ENCODE measurements around the gene SLC25A30. TPM values are rescaled to one million over a fixed set of nuclear protein-coding genes. Genes with fewer than 3 reads are reported as not detected.
"Not testable (repeated sequence)": the region's sequence is repeated elsewhere in the genome, so short reads cannot be mapped to it uniquely, and the experiment has no call there.

Gene SLC25A30
- total RNA-seq, 3 donors from 2014 or later: 16.2 to 25.4 (median 22.6) TPM

DNA sequence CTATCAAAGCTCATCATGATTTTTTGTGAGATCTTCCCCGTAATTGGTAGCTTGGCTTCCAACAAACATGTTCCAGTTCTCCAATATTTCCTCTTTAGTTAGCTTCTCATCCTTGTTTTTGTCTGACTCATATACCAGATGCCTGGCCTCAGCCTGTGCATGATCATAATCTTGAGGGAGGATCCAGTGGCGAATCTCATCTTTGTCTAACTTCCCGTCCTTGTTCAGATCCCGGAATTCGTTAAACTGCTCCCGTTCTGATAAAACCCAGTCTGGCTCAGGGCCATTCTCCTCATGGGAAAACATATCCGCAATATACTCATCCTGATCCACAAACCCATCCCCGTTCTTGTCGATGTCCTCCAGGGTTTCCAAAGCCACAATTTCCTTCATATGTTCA is 27.8 kb downstream of the SLC25A30 start:
- not testable (repeated sequence) for ATAC-seq; H3K9me3 Mint-ChIP-seq; H3K4me3 Mint-ChIP-seq; H3K27me3 Mint-ChIP-seq (ENCODE audit: low read depth); DNase-seq
- peaks cover 29% of the 10 kb centered on the region for H3K36me3 Mint-ChIP-seq (ENCODE audit: insufficient read depth)
- peaks cover 14% of the 10 kb centered on the region for H3K4me1 Mint-ChIP-seq (ENCODE audit: low read depth)

DNA sequence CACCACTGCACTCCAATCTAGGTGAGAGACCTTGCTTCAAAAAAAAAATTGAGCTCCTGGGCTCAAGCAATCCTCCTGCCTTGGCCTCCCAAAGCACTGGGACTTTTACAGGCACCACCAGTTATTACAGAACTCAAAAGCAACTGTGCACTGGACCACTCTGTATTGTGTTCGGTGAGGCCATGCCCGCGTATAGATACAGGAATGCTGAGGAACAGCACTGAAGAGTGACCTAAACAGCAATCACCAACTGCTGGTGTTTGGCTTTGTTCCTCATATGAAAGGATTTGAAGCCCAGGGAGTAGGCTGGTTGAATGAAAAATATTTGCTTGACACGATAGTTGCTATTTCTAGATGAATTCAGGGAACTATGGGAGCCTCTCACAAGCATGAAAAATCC is 29.5 kb downstream of the SLC25A30 start:
- Mint-ChIP-seq H3K9me3 (peaks cover 4% of the 10 kb centered on the region), H3K4me3 (no peak overlapping the region), H3K4me1 (ENCODE audit: low read depth) (peaks cover 2% of the 10 kb centered on the region), H3K27me3 (ENCODE audit: low read depth) (no peaks in the 10 kb centered on the region), H3K36me3 (ENCODE audit: insufficient read depth) (peaks cover 25% of the 10 kb centered on the region)
- no peak for DNase-seq
- ATAC-seq: no peak

DNA sequence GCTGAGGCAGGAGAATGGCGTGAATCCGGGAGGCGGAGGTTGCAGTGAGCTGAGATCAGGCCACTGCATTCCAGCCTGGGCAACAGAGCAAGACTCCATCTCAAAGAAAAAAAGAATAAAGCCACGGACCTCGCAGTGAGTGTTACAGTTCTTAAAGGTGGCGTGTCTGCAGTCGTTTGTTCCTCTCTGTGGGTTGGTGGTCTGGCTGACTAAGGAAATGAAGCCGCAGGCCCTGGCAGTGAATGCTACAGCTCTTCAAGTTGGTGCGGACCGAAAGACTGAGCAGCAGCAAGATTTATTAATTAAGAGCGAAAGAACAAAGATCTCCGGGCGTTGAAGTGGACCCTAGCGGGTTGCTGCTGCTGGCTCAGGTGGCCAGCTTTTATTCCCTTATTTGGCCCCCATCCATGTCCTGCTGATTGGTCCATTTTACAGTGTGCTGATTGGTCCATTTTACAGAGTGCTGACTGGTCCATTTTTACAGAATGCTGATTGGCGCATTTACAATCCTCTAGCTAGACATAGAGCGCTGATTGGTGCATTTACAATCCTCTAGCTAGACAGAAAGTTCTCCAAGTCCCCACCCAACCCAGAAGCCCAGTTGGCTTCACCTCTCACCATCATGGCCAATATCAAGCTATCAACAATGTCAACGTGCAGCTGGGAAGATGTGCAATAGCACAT is 31.1 kb downstream of the SLC25A30 start:
- H3K4me1 Mint-ChIP-seq (ENCODE audit: low read depth): not testable (repeated sequence)

DNA sequence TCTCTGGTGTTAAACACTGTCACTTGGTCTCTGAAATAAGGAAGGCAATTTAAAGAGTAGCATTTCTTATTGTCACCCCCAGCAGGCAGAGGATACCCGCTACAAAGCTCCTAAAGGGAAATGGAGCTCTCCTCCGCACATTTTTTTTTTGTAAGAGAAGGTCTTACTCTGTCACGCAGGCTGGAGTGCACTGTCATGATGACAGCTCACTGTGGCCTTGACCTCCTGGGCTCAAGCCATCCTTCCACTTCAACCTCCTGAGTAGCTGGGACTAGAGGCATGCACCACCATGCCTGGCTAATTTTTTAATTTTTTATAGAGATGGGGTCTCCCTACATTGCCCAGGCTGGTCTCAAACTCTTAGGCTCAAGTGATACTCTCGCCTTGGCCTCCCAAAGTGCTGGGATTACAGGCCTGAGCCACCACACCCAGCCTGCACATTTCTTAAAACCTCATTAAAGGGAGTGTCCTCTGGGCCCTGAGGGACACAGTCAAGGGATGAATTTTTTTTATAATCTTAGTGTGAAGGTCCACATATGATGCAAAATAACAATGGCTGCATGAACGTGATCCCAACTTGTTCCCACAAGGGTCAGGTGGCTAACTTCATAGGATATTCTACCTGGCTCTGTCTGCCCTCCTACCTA is 32.1 kb downstream of the SLC25A30 start:
- H3K4me3 Mint-ChIP-seq: no peak overlapping the region
- H3K36me3 Mint-ChIP-seq (ENCODE audit: insufficient read depth): peaks cover 19% of the 10 kb centered on the region
- DNase-seq (no peak), ATAC-seq (no peak)
- H3K27me3 Mint-ChIP-seq (ENCODE audit: low read depth): no peaks in the 10 kb centered on the region
- H3K9me3 Mint-ChIP-seq: peaks cover 4% of the 10 kb centered on the region
- H3K4me1 Mint-ChIP-seq (ENCODE audit: low read depth): peaks cover 2% of the 10 kb centered on the region

More for the DNA sequence above, 31.1 kb downstream of the SLC25A30 start:
- not testable (repeated sequence) for DNase-seq; H3K27me3 Mint-ChIP-seq (ENCODE audit: low read depth); H3K4me3 Mint-ChIP-seq; H3K9me3 Mint-ChIP-seq
- peaks cover 21% of the 10 kb centered on the region for H3K36me3 Mint-ChIP-seq (ENCODE audit: insufficient read depth)
- ATAC-seq: peak; percentile 58 to 65

DNA sequence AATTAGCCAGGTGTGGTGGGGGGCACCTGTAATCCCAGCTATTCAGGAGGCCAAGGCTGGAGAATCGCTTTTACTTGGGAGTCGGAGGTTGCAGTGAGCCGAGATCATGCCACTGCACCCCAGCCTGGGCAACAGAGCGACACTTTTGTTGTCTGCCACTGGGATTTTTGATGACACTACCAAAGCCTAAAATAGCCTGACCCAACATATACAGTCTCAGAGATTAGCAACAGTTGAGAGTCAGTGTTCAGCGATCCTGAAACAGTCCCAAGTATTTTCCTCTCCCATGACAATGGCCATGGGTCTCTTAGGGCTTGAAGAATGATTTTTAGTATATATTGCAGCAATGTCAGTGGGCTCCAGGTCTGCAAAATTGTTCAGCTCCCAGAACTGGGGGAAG is 32.9 kb downstream of the SLC25A30 start:
- no peak overlapping the region for H3K4me3 Mint-ChIP-seq
- ATAC-seq (no peak), DNase-seq (no peak)
- peaks cover 4% of the 10 kb centered on the region for H3K9me3 Mint-ChIP-seq
- no peaks in the 10 kb centered on the region for H3K27me3 Mint-ChIP-seq (ENCODE audit: low read depth)
- peaks cover 12% of the 10 kb centered on the region for H3K36me3 Mint-ChIP-seq (ENCODE audit: insufficient read depth)
- H3K4me1 Mint-ChIP-seq (ENCODE audit: low read depth): peaks cover 2% of the 10 kb centered on the region

DNA sequence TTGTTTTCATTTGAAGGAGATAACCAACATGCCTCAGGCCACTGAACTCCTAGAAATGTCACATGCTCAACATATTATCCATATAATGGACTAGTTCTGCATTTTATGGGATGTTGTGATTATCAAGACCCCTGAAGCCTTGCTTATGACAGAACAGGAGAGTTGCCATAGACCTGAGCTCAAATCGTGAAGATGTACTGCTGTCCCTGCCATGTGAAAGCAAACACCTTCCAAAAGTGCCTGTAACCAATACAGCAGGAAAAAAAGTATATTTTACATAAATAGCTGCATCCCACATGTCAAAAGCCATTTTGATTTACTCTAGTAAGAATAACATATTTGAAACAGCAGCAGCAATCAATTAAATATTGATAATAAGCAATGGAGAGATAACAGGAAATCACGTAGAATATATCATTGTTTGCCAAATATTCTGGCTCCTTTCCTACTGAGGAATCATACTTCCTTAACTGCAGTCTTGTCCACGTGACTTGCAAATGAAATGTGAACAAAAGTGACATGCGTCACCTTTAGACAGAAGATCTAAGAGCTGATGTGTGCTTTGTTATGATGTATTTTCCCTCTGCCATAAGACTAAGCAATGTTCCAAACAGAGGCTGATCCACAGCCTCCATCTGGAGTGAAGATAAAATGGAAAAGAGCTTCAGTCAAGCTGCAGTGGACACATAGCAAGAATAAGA is 33.5 kb downstream of the SLC25A30 start:
- Mint-ChIP-seq H3K27me3 (ENCODE audit: low read depth) (no peaks in the 10 kb centered on the region), H3K36me3 (ENCODE audit: insufficient read depth) (peaks cover 10% of the 10 kb centered on the region), H3K9me3 (peaks cover 4% of the 10 kb centered on the region), H3K4me1 (ENCODE audit: low read depth) (peaks cover 2% of the 10 kb centered on the region), H3K4me3 (no peak overlapping the region)
- no peak for ATAC-seq
- DNase-seq: no peak

DNA sequence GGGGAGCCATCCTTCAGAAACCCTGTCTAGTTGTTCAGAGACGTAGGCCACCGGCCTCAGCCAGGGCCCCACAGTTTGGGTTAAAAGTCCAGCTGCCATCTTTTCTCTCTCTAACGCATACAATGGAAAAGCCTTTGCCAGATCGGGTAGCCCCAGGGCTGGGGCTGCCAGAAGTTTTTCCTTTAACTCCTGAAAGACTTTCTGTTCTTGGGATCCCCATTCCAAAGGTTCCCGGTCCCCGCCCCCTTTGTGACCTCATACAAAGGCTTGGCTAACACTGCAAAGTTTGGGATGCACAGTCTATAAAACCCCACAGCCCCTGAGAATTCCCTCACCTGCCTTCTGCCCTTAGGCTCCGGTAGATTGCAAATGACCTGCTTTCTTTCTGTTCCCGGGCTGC is 35.4 kb downstream of the SLC25A30 start:
- not testable (repeated sequence) for H3K4me1 Mint-ChIP-seq (ENCODE audit: low read depth); H3K4me3 Mint-ChIP-seq; H3K9me3 Mint-ChIP-seq; ATAC-seq; DNase-seq; H3K27me3 Mint-ChIP-seq (ENCODE audit: low read depth)
- H3K36me3 Mint-ChIP-seq (ENCODE audit: insufficient read depth): peaks cover 10% of the 10 kb centered on the region

DNA sequence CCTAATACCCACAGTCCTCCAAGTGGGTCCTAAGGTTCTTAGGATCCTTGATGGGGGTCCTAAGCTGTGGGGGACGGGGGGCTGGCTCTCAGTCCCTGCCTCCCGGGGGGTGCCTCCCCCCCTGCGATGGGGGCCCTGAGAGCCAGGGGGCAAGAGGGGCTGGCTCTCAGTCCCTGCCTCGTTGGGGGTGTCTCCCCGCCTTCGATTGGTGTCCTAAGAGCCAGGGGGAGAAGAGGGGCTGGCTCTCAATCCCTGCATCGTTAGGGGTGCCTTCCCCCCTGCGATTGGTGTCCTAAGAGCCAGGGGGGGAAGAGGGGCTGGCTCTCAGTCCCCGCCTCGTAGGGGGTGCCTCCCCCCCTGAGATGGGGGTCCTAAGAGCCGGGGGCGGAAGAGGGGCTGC is 37.0 kb downstream of the SLC25A30 start:
- Mint-ChIP-seq H3K9me3 (no peaks in the 10 kb centered on the region), H3K4me3 (no peak overlapping the region), H3K27me3 (ENCODE audit: low read depth) (no peaks in the 10 kb centered on the region), H3K36me3 (ENCODE audit: insufficient read depth) (peaks cover 5% of the 10 kb centered on the region), H3K4me1 (ENCODE audit: low read depth) (no peaks in the 10 kb centered on the region)
- DNase-seq: no peak
- no peak for ATAC-seq

DNA sequence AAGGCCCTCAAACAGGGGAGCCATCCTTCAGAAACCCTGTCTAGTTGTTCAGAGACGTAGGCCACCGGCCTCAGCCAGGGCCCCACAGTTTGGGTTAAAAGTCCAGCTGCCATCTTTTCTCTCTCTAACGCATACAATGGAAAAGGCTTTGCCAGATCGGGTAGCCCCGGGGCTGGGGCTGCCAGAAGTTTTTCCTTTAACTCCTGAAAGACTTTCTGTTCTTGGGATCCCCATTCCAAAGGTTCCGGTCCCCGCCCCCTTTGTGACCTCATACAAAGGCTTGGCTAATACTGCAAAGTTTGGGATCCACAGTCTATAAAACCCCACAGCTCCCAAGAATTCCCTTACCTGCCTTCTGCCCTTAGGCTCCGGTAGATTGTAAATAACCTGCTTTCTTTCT is 37.5 kb downstream of the SLC25A30 start:
- H3K9me3 Mint-ChIP-seq; ATAC-seq; H3K27me3 Mint-ChIP-seq (ENCODE audit: low read depth); H3K4me3 Mint-ChIP-seq; H3K4me1 Mint-ChIP-seq (ENCODE audit: low read depth); H3K36me3 Mint-ChIP-seq (ENCODE audit: insufficient read depth); DNase-seq: not testable (repeated sequence)

DNA sequence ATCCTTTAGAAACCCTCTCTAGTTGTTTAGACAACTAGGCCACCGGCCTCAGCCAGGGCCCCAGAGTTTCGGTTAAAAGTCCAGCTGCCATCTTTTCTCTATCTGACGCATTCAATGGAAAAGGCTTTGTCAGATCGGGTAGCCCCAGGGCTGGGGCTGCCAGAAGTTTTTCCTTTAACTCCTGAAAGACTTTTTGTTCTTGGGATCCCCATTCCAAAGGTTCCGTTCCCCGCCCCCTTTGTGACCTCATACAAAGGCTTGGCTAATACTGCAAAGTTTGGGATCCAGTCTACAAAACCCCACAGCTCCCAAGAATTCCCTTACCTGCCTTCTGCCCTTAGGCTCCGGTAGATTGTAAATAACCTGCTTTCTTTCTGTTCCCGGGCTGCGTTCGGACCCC is 38.7 kb downstream of the SLC25A30 start:
- not testable (repeated sequence) for DNase-seq; H3K4me3 Mint-ChIP-seq; H3K36me3 Mint-ChIP-seq (ENCODE audit: insufficient read depth); ATAC-seq; H3K9me3 Mint-ChIP-seq; H3K27me3 Mint-ChIP-seq (ENCODE audit: low read depth); H3K4me1 Mint-ChIP-seq (ENCODE audit: low read depth)

DNA sequence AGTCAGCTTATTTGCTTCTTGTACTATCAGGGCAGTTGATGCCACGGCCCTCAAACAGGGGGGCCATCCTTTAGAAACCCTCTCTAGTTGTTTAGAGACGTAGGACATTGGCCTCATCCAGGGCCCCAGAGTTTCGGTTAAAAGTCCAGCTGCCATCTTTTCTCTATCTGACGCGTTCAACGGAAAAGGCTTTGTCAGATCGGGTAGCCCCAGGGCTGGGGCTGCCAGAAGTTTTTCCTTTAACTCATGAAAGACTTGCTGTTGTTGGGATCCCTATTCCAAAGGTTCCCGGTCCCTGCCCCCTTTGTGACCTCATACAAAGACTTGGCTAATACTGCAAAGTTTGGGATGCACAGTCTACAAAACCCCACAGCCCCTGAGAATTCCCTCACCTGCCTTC is 39.4 kb downstream of the SLC25A30 start:
- H3K27me3 Mint-ChIP-seq (ENCODE audit: low read depth); ATAC-seq; H3K4me3 Mint-ChIP-seq; DNase-seq; H3K36me3 Mint-ChIP-seq (ENCODE audit: insufficient read depth); H3K9me3 Mint-ChIP-seq; H3K4me1 Mint-ChIP-seq (ENCODE audit: low read depth): not testable (repeated sequence)

DNA sequence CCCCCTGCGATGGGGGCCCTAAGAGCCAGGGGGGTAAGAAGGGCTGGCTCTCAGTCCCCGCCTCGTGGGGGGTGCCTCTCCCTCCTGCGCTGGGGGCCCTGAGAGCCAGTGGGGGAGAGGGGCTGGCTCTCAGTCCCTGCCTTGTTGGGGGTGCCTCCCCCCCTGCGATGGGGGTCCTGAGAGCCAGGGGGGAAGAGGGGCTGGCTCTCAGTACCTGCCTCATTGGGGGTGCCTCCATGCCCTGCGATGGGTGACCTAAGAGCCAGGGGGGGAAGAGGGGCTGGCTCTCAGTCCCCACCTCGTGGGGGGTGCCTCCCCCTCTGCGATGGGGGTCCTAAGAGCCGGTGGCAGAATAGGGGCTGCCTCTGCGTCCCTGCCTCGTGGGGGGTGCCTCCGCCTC is 40.9 kb downstream of the SLC25A30 start:
- not testable (repeated sequence) for H3K9me3 Mint-ChIP-seq; H3K36me3 Mint-ChIP-seq (ENCODE audit: insufficient read depth); H3K4me3 Mint-ChIP-seq; H3K4me1 Mint-ChIP-seq (ENCODE audit: low read depth); H3K27me3 Mint-ChIP-seq (ENCODE audit: low read depth); ATAC-seq; DNase-seq

DNA sequence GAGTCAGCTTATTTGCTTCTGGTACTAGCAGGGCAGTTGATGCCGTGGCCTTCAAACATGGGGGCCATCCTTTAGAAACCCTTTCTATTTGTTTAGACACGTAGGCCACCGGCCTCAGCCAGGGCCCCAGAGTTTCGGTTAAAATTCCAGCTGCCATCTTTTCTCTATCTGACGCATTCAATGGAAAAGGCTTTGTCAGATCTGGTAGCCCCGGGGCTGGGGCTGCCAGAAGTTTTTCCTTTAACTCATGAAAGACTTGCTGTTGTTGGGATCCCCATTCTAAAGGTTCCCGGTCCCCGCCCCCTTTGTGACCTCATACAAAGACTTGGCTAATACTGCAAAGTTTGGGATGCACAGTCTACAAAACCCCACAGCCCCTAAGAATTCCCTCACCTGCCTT is 41.5 kb downstream of the SLC25A30 start:
- not testable (repeated sequence) for ATAC-seq; H3K27me3 Mint-ChIP-seq (ENCODE audit: low read depth)

DNA sequence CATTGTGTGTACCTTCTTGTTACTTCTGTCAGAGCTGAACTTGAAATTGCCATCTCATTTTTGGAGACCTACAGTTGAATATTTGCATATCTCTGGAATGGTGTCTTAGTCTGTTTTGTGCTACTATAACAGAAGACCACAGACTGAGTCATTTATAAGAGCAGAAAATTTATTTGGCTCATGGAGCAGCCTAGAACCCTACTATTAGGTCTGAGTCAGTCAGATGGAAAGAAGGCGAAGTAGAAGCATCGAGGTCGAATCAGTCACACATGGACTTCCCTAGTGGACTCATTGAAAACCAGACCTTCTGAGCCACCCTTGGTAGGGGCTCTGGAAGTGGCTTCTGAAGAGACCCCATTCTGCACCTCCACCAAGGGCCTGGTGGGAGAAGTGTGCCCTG is 43.3 kb downstream of the SLC25A30 start:
- ATAC-seq (peak in 1 of 2 donors; percentile 30), DNase-seq (no peak)
- H3K4me1 Mint-ChIP-seq (ENCODE audit: low read depth): peaks cover 11% of the 10 kb centered on the region
- H3K36me3 Mint-ChIP-seq (ENCODE audit: insufficient read depth): no peaks in the 10 kb centered on the region
- H3K27me3 Mint-ChIP-seq (ENCODE audit: low read depth): no peaks in the 10 kb centered on the region
- no peaks in the 10 kb centered on the region for H3K9me3 Mint-ChIP-seq
- no peak overlapping the region for H3K4me3 Mint-ChIP-seq

More for the DNA sequence above, 41.5 kb downstream of the SLC25A30 start:
- not testable (repeated sequence) for H3K4me3 Mint-ChIP-seq; H3K9me3 Mint-ChIP-seq; H3K4me1 Mint-ChIP-seq (ENCODE audit: low read depth); H3K36me3 Mint-ChIP-seq (ENCODE audit: insufficient read depth); DNase-seq

DNA sequence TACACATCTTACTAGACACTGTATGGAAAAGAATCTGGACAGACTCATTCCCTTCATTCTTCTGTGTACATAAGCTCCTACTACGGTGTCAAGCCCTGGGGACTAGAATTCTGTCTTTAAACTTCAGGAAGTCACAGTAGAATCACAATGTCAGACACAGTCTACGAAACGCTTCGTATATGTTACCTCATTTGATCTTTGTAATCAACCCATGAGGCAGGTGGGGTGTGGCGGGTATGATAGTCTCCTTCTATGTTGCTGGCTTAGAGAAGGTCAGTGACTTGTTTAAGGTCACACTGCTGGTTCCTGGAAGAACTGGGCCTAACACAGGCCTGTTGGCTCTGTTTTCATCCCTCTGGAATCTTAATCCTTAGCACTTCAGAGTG is 45.0 kb downstream of the SLC25A30 start:
- Mint-ChIP-seq H3K4me1 (ENCODE audit: low read depth) (peaks cover 22% of the 10 kb centered on the region), H3K27me3 (ENCODE audit: low read depth) (no peaks in the 10 kb centered on the region), H3K4me3 (no peak overlapping the region), H3K9me3 (no peaks in the 10 kb centered on the region), H3K36me3 (ENCODE audit: insufficient read depth) (no peaks in the 10 kb centered on the region)
- ATAC-seq: no peak
- no peak for DNase-seq

Measured in activated T-cell treated with anti-CD3 and anti-CD28 coated beads, Interleukin-2, amount 50 U/mL, for 4 hours (primary cell).